Erythroblast (primary cell): Measurements from ENCODE around the gene TAPT1.

Experiments used
- GATA1 ChIP-seq: IDR thresholded peaks from 2 replicates; pipeline ENCODE4 v1.6.1; 2011; ENCODE audit warnings: low read depth, mild to moderate bottlenecking, control low read depth, low read length, moderate library complexity
- POLR2A ChIP-seq: IDR thresholded peaks from 2 replicates; pipeline ENCODE4 v1.6.1; 2011; ENCODE audit warnings: mild to moderate bottlenecking, low read length

GRCh38 chr4:16248605-16249004, 22.3 kb upstream of the TAPT1 start:
- TF ChIP-seq POLR2A (no peak), GATA1 (no peak)
